Measurements from ENCODE around the gene ADA.
"Not testable (repeated sequence)": the region's sequence is repeated elsewhere in the genome, so short reads cannot be mapped to it uniquely, and the experiment has no call there.

ADA gene

GRCh38 chr20:44657875-44658274 is 6.4 kb upstream of the ADA start:
- Mint-ChIP-seq H3K27me3 (ENCODE audit: low read depth) (peaks cover 36% of the 10 kb centered on the region), H3K4me1 (no peaks in the 10 kb centered on the region), H3K9me3 (peaks cover 5% of the 10 kb centered on the region), H3K4me3 (no peak overlapping the region), H3K36me3 (ENCODE audit: low read depth) (no peaks in the 10 kb centered on the region), H3K27ac (no peak overlapping the region)
- TF ChIP-seq CTCF (IDR thresholded peaks at IDR 0.05; ENCODE audit: unreplicated experiment in 3 of 3) = no peak

GRCh38 chr20:44656448-44656847 is 4.9 kb upstream of the ADA start:
- no peaks in the 10 kb centered on the region for H3K36me3 Mint-ChIP-seq (ENCODE audit: low read depth)
- TF ChIP-seq CTCF (IDR thresholded peaks at IDR 0.05; ENCODE audit: unreplicated experiment in 3 of 3) = no peak
- H3K27me3 Mint-ChIP-seq (ENCODE audit: low read depth) = peaks cover 44% of the 10 kb centered on the region
- H3K27ac Mint-ChIP-seq = peak overlapping the region in 1 of 3 experiments; percentile 52
- H3K4me1 Mint-ChIP-seq = peaks cover 6% of the 10 kb centered on the region
- H3K4me3 Mint-ChIP-seq = no peak overlapping the region
- H3K9me3 Mint-ChIP-seq = peaks cover 7% of the 10 kb centered on the region

- Mint-ChIP-seq H3K4me3 (peak overlapping the region in 1 of 3 experiments; percentile 7), H3K27me3 (ENCODE audit: low read depth) (peaks cover 44% of the 10 kb centered on the region)
- not testable (repeated sequence) for H3K27ac Mint-ChIP-seq; H3K36me3 Mint-ChIP-seq (ENCODE audit: low read depth); H3K4me1 Mint-ChIP-seq; H3K9me3 Mint-ChIP-seq
Measured at GRCh38 chr20:44654210-44654609, 2.7 kb upstream of the ADA start.

- no peaks in the 10 kb centered on the region for H3K36me3 Mint-ChIP-seq (ENCODE audit: low read depth)
- peaks cover 42% of the 10 kb centered on the region for H3K27me3 Mint-ChIP-seq (ENCODE audit: low read depth)
- no peak for TF ChIP-seq CTCF (IDR thresholded peaks at IDR 0.05; ENCODE audit: unreplicated experiment in 3 of 3)
- H3K4me3 Mint-ChIP-seq = peak overlapping the region in 2 of 3 experiments; percentile 40 to 50
- H3K27ac Mint-ChIP-seq = no peak overlapping the region
- peaks cover 7% of the 10 kb centered on the region for H3K9me3 Mint-ChIP-seq
- peaks cover 11% of the 10 kb centered on the region for H3K4me1 Mint-ChIP-seq
Measured at GRCh38 chr20:44653546-44653945, 2.0 kb upstream of the ADA start.

GRCh38 chr20:44651434-44651683 is 140 bp downstream of the ADA start:
- peak overlapping the region in 2 of 3 experiments; percentile 48 to 78 for H3K4me3 Mint-ChIP-seq
- TF ChIP-seq CTCF (IDR thresholded peaks at IDR 0.05; ENCODE audit: unreplicated experiment in 3 of 3) = no peak
- peaks cover 5% of the 10 kb centered on the region for H3K9me3 Mint-ChIP-seq
- peaks cover 31% of the 10 kb centered on the region for H3K27me3 Mint-ChIP-seq (ENCODE audit: low read depth)
- H3K36me3 Mint-ChIP-seq (ENCODE audit: low read depth) = no peaks in the 10 kb centered on the region
- H3K27ac Mint-ChIP-seq = no peak overlapping the region
- peaks cover 16% of the 10 kb centered on the region for H3K4me1 Mint-ChIP-seq

GRCh38 chr20:44650771-44651433 is 597 bp downstream of the ADA start:
- no peak for TF ChIP-seq CTCF (IDR thresholded peaks at IDR 0.05; ENCODE audit: unreplicated experiment in 3 of 3)
- H3K27ac Mint-ChIP-seq = no peak overlapping the region
- peaks cover 28% of the 10 kb centered on the region for H3K27me3 Mint-ChIP-seq (ENCODE audit: low read depth)
- peaks cover 21% of the 10 kb centered on the region for H3K4me1 Mint-ChIP-seq
- H3K4me3 Mint-ChIP-seq = peak overlapping the region; percentile 64 to 72 (median 69)
- no peaks in the 10 kb centered on the region for H3K36me3 Mint-ChIP-seq (ENCODE audit: low read depth)
- H3K9me3 Mint-ChIP-seq = peaks cover 5% of the 10 kb centered on the region
